Neutrophil (primary cell): Measurements from ENCODE around the gene BCAS1.
A peak's percentile ranks its signal among the peaks of the same experiment; 100 is the strongest.

Experiments
- H3K27ac ChIP-seq: fragments of 200-600 bp; sonication (generic); 2 replicates; pipeline ENCODE4 v1.5.1; 2016; ENCODE audit warnings: mild to moderate bottlenecking, moderate library complexity
- H3K27me3 ChIP-seq: fragments of 200-600 bp; sonication (generic); 2 replicates; pipeline ENCODE4 v1.6.0; 2016; ENCODE audit warnings: mild to moderate bottlenecking
- H3K36me3 ChIP-seq: fragments of 200-600 bp; sonication (generic); 2 replicates; pipeline ENCODE4 v1.5.1; 2017
- H3K4me1 ChIP-seq, 2 experiments: fragments of 200-600 bp in 1 of 2; sonication (generic) in 1 of 2; 1 replicate in 1 of 2; 2 replicates in 1 of 2; pipeline versions ENCODE4 v1.5.1 to v1.6.1; 2013 to 2016; ENCODE audit warnings: low read depth in 1 of 2, low read length in 1 of 2, mild to moderate bottlenecking in 1 of 2, moderate library complexity in 1 of 2; ENCODE audit not compliant: control insufficient read depth in 1 of 2, insufficient read depth in 1 of 2
- H3K4me3 ChIP-seq, 2 experiments: fragments of 200-600 bp in 1 of 2; sonication (generic) in 1 of 2; 1 replicate in 1 of 2; 2 replicates in 1 of 2; pipeline ENCODE4 v1.5.1; 2013 to 2016; ENCODE audit warnings: low read depth in 1 of 2, low read length in 1 of 2, mild to moderate bottlenecking in 1 of 2, moderate library complexity in 1 of 2
- H3K9me3 ChIP-seq: fragments of 200-600 bp; sonication (generic); 2 replicates; pipeline ENCODE4 v1.5.1; 2016
- CTCF ChIP-seq: fragments of 200-600 bp; sonication (generic); IDR thresholded peaks from 2 replicates; pipeline ENCODE4 v1.5.1; 2016; ENCODE audit warnings: antibody characterized with exemption

The BCAS1 gene

GRCh38 chr20:53946106-53946505, 124.3 kb downstream of the BCAS1 start:
- Histone ChIP-seq H3K27ac (no peak overlapping the region), H3K9me3 (no peaks in the 10 kb centered on the region), H3K36me3 (no peaks in the 10 kb centered on the region), H3K27me3 (no peaks in the 10 kb centered on the region), H3K4me3 (no peak overlapping the region), H3K4me1 (peaks cover 29% of the 10 kb centered on the region in 2 experiments)
- TF ChIP-seq CTCF = no peak

DNA sequence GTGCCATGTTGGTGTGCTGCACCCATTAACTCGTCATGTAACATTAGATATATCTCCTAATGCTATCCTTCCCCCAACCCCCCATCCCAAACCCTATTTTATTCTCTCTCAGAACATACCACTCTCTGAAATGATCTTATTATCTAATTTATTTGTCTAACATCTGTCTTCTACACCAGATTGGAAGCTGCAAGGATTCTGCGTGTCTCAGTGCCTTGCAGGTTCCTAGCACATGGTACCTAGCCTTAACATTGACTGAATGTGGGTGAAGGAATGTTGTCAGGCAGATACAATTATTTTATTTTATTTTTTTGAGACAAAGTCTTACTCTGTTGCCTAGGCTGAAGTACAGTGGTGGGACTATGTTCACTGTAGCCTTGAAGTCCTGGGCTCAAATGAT, 124.9 kb downstream of the BCAS1 start:
- TF ChIP-seq CTCF = no peak
- no peak overlapping the region for H3K27ac ChIP-seq
- no peaks in the 10 kb centered on the region for H3K27me3 ChIP-seq
- no peaks in the 10 kb centered on the region for H3K9me3 ChIP-seq
- H3K36me3 ChIP-seq = no peaks in the 10 kb centered on the region
- peaks cover 35 to 36% of the 10 kb centered on the region in 2 experiments for H3K4me1 ChIP-seq
- no peak overlapping the region for H3K4me3 ChIP-seq

DNA sequence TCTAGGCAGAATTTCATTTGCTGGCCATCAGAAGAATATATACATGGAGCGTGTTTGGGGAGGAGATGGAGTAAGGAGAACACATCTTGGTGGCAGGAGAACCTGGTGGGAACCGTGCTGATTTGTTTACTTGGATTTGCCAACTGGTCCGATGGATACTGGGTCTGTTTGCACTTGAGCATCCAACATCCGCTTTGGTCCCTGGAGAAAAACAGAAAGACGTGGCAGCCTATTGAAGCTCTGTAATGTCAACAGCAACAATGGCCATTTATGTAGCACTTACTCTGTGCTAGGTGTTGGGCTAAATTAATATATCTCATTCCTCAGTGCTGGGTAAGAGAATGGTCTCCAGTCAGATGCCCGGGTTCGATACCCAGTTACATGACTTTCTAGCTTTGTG, 125.6 kb downstream of the BCAS1 start:
- Histone ChIP-seq H3K27me3 (no peaks in the 10 kb centered on the region), H3K4me3 (no peak overlapping the region), H3K36me3 (no peaks in the 10 kb centered on the region), H3K27ac (no peak overlapping the region), H3K4me1 (peaks cover 42% of the 10 kb centered on the region in 2 experiments), H3K9me3 (no peaks in the 10 kb centered on the region)
- TF ChIP-seq CTCF = no peak

DNA sequence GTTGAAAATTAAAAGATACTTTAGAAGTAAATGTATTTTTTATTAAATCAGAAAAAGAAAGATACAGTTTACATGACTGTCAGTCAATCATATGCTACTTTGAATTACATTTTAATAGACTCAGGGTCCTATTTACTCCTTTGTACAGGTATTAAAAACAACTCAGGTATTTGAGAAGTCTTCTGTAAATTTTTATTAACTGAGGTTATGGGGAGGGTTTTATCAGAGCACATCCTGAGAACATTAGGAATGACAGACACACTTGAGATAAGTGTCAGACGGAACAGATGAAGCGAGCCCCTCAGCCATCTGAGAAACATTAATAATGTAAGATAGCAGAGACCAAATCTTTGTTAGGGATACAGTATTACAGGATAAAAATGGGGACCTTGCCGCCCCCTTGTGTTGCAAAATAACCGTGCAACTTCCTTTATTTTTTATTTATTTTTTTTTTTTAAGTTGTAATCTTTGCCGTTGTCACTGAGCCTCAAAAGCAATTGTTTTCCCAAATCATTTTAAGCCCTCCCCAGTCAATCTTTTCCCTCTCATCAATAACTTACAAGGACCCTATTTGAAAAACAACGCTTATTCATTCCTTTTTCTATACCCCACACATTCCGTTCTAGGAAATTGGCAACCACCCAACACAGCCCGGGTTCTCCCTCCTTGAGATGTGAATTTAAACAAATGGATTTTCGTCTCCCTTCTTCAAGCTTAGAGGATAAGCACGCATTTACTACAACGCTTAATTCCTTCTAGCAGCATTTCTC, 126.7 kb downstream of the BCAS1 start:
- H3K27ac ChIP-seq = no peak overlapping the region
- H3K4me3 ChIP-seq = no peak overlapping the region
- H3K36me3 ChIP-seq = no peaks in the 10 kb centered on the region
- peak; percentile 17 for TF ChIP-seq CTCF
- no peaks in the 10 kb centered on the region for H3K9me3 ChIP-seq
- peaks cover 42 to 43% of the 10 kb centered on the region in 2 experiments for H3K4me1 ChIP-seq
- H3K27me3 ChIP-seq = no peaks in the 10 kb centered on the region

GRCh38 chr20:53942973-53943372, 127.4 kb downstream of the BCAS1 start:
- Histone ChIP-seq H3K27me3 (no peaks in the 10 kb centered on the region), H3K4me1 (peaks cover 41 to 48% of the 10 kb centered on the region in 2 experiments), H3K9me3 (no peaks in the 10 kb centered on the region), H3K4me3 (no peak overlapping the region), H3K36me3 (no peaks in the 10 kb centered on the region), H3K27ac (no peak overlapping the region)
- no peak for TF ChIP-seq CTCF
